ENCODE measurements around the gene ANKH. TPM values are rescaled to one million over a fixed set of nuclear protein-coding genes. Genes with fewer than 3 reads are reported as not detected.

Gene ANKH
- total and polyA plus RNA-seq, 4 donors = 10.8 to 46.7 (median 17.2) TPM

DNA sequence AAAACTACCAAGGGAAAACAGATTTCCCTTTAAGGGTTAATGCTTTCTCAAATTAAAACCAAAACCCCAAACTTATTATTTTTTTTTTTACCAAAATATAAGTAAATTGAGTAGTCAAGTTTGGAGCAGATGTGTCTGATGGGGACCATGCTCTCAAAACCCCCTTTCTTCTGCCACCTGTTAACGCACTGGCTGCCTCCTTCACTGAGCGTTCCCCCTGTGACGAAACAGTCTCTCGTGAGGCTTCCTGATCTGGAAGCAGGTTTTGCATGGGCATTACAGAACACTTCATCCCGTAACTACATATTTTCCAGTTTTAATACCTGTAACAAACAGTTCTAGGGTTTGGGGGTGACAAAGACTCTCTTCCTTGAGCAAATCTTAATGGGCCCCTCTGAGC is 59.4 kb downstream of the ANKH start:
- H3K27me3 ChIP-seq (ENCODE audit: control insufficient read depth in 3 of 3, insufficient read depth in 3 of 3, low read length in 2 of 3) = no peaks in the 10 kb centered on the region
- WGBS, 2 donors = 65 to 86% methylated on average over 5 of the region's 5 CpGs
- peaks cover 0 to 21% (median 3%) of the 10 kb centered on the region in 5 donors for H3K4me1 ChIP-seq (ENCODE audit: control insufficient read depth in 5 of 5, insufficient read depth in 5 of 5, low read length in 5 of 5)
- peaks cover 0 to 2% (median 0%) of the 10 kb centered on the region in 4 donors for H3K36me3 ChIP-seq (ENCODE audit: control insufficient read depth in 4 of 4, insufficient read depth in 4 of 4, low read length in 4 of 4)
- peaks cover 0 to 2% (median 0%) of the 10 kb centered on the region in 4 donors for H3K9me3 ChIP-seq (ENCODE audit: control insufficient read depth in 4 of 4, insufficient read depth in 3 of 4, low read length in 3 of 4)
- H3K27ac ChIP-seq (ENCODE audit: low read depth in 1 of 2, low read length in 1 of 2) = no peak overlapping the region
- ATAC-seq (ENCODE audit: insufficient read depth, low FRiP score) (no peak), DNase-seq (no peak)
- H3K4me3 ChIP-seq = no peak overlapping the region
- TF ChIP-seq, protein P1, sequence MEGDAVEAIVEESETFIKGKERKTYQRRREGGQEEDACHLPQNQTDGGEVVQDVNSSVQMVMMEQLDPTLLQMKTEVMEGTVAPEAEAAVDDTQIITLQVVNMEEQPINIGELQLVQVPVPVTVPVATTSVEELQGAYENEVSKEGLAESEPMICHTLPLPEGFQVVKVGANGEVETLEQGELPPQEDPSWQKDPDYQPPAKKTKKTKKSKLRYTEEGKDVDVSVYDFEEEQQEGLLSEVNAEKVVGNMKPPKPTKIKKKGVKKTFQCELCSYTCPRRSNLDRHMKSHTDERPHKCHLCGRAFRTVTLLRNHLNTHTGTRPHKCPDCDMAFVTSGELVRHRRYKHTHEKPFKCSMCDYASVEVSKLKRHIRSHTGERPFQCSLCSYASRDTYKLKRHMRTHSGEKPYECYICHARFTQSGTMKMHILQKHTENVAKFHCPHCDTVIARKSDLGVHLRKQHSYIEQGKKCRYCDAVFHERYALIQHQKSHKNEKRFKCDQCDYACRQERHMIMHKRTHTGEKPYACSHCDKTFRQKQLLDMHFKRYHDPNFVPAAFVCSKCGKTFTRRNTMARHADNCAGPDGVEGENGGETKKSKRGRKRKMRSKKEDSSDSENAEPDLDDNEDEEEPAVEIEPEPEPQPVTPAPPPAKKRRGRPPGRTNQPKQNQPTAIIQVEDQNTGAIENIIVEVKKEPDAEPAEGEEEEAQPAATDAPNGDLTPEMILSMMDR (IDR thresholded peaks at IDR 0.05; ENCODE audit: control extremely low read depth, extremely low read depth) = no peak
- no peak overlapping the region for H3K9ac ChIP-seq (ENCODE audit: insufficient read depth in 1 of 2, low read length in 2 of 2)

DNA sequence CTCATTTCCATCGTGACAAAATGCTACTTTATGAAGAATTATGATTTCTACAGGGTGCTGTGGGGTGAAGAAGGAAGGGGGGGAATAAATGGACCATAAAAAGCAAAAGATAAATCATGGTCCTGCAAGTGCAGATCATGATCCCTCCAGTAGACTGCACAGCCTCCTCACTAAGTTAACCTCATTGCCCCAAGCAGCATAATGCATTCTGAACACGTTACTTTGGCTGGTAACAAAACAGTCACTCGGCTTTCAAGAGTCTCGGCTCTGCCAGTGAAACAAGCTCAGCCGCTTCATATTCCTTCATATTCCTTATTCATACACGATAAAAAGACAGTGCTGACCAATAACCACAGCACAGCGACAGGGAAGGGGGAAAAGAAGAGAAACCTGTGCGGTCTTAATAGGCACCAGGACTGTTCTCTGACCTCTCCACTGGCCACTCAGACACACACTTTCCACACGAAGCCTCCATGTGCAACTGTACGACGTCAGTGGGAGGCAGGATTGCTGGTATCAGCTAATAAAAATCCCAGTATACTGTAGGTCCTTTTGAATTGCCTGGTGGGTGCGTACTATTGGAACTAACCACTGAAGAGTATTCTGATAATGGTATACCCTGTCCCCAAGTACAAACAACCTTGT is 60.5 kb downstream of the ANKH start:
- H3K4me3 ChIP-seq = no peak overlapping the region
- no peak overlapping the region for H3K27ac ChIP-seq (ENCODE audit: low read depth in 1 of 2, low read length in 1 of 2)
- peaks cover 0 to 1% (median 0%) of the 10 kb centered on the region in 4 donors for H3K36me3 ChIP-seq (ENCODE audit: control insufficient read depth in 4 of 4, insufficient read depth in 4 of 4, low read length in 4 of 4)
- peaks cover 0 to 2% (median 0%) of the 10 kb centered on the region in 4 donors for H3K9me3 ChIP-seq (ENCODE audit: control insufficient read depth in 4 of 4, insufficient read depth in 3 of 4, low read length in 3 of 4)
- 92 to 95% methylated on average over 12 of the region's 12 CpGs for WGBS, 2 donors
- H3K4me1 ChIP-seq (ENCODE audit: control insufficient read depth in 5 of 5, insufficient read depth in 5 of 5, low read length in 5 of 5) = peaks cover 0 to 22% (median 1%) of the 10 kb centered on the region in 5 donors
- DNase-seq = no peak
- H3K27me3 ChIP-seq (ENCODE audit: control insufficient read depth in 3 of 3, insufficient read depth in 3 of 3, low read length in 2 of 3) = no peaks in the 10 kb centered on the region
- TF ChIP-seq, protein P1 (IDR thresholded peaks at IDR 0.05; ENCODE audit: control extremely low read depth, extremely low read depth) = no peak
- ATAC-seq (ENCODE audit: insufficient read depth, low FRiP score) = no peak
- H3K9ac ChIP-seq (ENCODE audit: insufficient read depth in 1 of 2, low read length in 2 of 2) = no peak overlapping the region

DNA sequence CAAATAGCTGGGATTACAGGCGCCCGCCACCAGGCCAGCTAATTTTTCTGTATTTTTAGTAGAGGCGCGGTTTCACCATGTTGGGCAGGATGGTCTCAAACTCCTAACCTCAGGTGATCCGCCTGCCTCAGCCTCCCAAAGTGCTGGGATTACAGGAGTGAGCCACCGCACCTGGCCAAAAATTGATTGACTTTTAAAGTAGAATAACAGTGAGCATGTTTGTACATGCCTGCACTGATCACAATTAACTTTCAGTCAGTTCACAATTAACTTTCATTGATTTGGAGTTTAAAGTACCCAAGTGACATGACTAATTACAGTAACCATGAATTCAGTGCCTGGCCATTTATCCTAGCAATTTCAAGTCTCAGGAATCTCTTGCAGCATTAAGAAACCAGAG is 61.3 kb downstream of the ANKH start:
- DNase-seq (no peak), ATAC-seq (ENCODE audit: insufficient read depth, low FRiP score) (no peak)
- peaks cover 0 to 2% (median 0%) of the 10 kb centered on the region in 4 donors for H3K9me3 ChIP-seq (ENCODE audit: control insufficient read depth in 4 of 4, insufficient read depth in 3 of 4, low read length in 3 of 4)
- H3K4me1 ChIP-seq (ENCODE audit: control insufficient read depth in 5 of 5, insufficient read depth in 5 of 5, low read length in 5 of 5) = peaks cover 0 to 26% (median 1%) of the 10 kb centered on the region in 5 donors
- H3K4me3 ChIP-seq = no peak overlapping the region
- peaks cover 0 to 1% (median 0%) of the 10 kb centered on the region in 4 donors for H3K36me3 ChIP-seq (ENCODE audit: control insufficient read depth in 4 of 4, insufficient read depth in 4 of 4, low read length in 4 of 4)
- TF ChIP-seq, protein P1 (IDR thresholded peaks at IDR 0.05; ENCODE audit: control extremely low read depth, extremely low read depth) = no peak
- H3K27ac ChIP-seq (ENCODE audit: low read depth in 1 of 2, low read length in 1 of 2) = peak overlapping the region in 1 of 2 donors; percentile 80
- WGBS, 2 donors = 96% methylated on average over 6 of the region's 6 CpGs
- H3K27me3 ChIP-seq (ENCODE audit: control insufficient read depth in 3 of 3, insufficient read depth in 3 of 3, low read length in 2 of 3) = no peaks in the 10 kb centered on the region
- H3K9ac ChIP-seq (ENCODE audit: insufficient read depth in 1 of 2, low read length in 2 of 2) = no peak overlapping the region
